ENCODE data around the gene PIAS1.
"Not testable (repeated sequence)": the region's sequence is repeated elsewhere in the genome, so short reads cannot be mapped to it uniquely, and the experiment has no call there.

Gene PIAS1

GRCh38 chr15:68211656-68212320, 157.7 kb downstream of the PIAS1 start:
- no peak for TF ChIP-seq CTCF (conservative IDR thresholded peaks at IDR 0.05; ENCODE audit: low read depth, low read length)
- no peak for DNase-seq (ENCODE audit: low read depth)
- H3K4me3 ChIP-seq (ENCODE audit: low read length), result no peak overlapping the region

GRCh38 chr15:68213491-68213845, 159.4 kb downstream of the PIAS1 start:
- not testable (repeated sequence) for H3K4me3 ChIP-seq (ENCODE audit: low read length)

GRCh38 chr15:68213991-68214837, 160.1 kb downstream of the PIAS1 start:
- no peak for TF ChIP-seq CTCF (conservative IDR thresholded peaks at IDR 0.05; ENCODE audit: low read depth, low read length)
- DNase-seq (ENCODE audit: low read depth), result no peak
- no peak overlapping the region for H3K4me3 ChIP-seq (ENCODE audit: low read length)

More at GRCh38 chr15:68213491-68213845, 159.4 kb downstream of the PIAS1 start:
- not testable (repeated sequence) for DNase-seq (ENCODE audit: low read depth)

- no peak for DNase-seq (ENCODE audit: low read depth)
- H3K4me3 ChIP-seq (ENCODE audit: low read length), result no peak overlapping the region
- no peak for TF ChIP-seq CTCF (conservative IDR thresholded peaks at IDR 0.05; ENCODE audit: low read depth, low read length)
These were observed 160.7 kb downstream of the PIAS1 start for GRCh38 chr15:68214838-68215254.

DNA sequence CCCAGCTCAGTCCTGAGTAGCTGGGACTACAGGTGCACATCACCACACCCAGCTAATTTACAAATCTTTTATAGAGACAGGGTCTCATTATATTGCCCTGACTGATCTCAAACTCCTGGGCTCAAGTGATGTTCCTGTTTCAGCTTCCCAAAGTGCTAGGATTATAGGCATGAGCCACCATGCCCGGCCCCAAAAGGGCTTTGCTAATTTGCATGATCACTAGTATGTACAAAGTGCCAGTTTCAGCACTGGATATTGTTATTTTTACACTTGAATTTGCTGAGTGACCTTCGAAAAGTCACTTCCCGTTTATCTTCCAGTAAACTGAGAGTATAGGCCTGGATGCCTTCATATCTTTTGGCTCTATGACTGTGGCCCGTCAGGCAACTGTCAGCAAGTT, 163.2 kb downstream of the PIAS1 start:
- DNase-seq (ENCODE audit: low read depth), result no peak
- H3K4me3 ChIP-seq (ENCODE audit: low read length), result no peak overlapping the region
- TF ChIP-seq CTCF (conservative IDR thresholded peaks at IDR 0.05; ENCODE audit: low read depth, low read length), result no peak

- no peak for DNase-seq (ENCODE audit: low read depth)
- no peak for TF ChIP-seq CTCF (conservative IDR thresholded peaks at IDR 0.05; ENCODE audit: low read depth, low read length)
- H3K4me3 ChIP-seq (ENCODE audit: low read length), result no peak overlapping the region
These were observed 164.2 kb downstream of the PIAS1 start for GRCh38 chr15:68218331-68218730.

DNA sequence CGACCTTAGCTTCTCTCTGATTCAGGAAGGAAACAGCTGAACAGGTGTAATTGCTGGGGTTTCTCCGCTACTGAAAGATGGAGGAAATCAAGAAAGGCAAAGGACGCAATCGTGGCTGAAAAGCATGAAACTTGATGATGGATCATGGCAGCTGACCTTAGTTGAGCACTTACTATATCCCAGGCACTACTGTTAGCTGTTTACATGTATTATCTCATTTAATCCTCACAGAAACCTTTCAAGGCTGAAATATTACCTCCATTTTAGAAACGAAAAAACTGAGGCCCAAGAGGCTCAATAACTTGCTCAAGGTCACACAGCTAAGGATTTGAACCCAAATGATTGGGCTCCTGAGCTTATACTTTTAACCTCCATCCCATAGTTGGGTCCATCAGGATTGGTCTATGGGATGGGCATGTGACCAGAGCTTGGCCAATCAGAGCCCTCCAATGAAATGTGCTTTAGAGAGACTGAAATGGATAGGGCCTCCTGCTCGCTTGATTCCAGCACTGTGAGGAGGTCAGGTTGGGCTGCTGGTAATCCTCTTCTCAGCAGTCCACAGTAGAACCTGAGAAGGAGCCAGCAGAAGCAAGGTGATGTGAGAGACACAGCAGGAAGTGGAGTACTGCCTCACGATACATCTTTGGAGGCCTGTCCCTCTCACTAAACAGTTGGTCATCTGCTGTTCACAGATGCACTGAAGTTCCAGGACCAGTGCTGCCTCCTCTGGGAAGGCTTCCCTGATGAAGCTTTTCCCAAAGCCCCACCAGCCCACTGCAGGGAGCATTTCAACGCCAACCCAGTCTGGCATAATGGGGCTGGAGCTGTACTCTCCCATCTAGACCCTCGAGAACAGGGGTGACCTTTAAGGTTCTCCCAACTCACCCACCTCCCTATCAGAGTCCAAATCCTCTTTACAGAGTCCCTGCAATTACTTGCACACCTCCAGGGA, 165.0 kb downstream of the PIAS1 start:
- TF ChIP-seq CTCF (conservative IDR thresholded peaks at IDR 0.05; ENCODE audit: low read depth, low read length), result no peak
- H3K4me3 ChIP-seq (ENCODE audit: low read length), result no peak overlapping the region
- DNase-seq (ENCODE audit: low read depth), result no peak
